Stimulated activated CD8-positive, alpha-beta memory T cell treated with anti-CD3 and anti-CD28 coated beads, Interleukin-7, amount 100 ng/mL, for 1 hour (primary cell): Measurements from ENCODE around the gene FUNDC2.
A peak's percentile ranks its signal among the peaks of the same experiment; 100 is the strongest.

Experiments used
- DNase-seq, 2 donors: peaks; one replicate each; pipeline ENCODE4 v3.0.0-alpha.2; 2020; ENCODE audit warnings: low read depth in 2 of 2

FUNDC2 gene

DNA sequence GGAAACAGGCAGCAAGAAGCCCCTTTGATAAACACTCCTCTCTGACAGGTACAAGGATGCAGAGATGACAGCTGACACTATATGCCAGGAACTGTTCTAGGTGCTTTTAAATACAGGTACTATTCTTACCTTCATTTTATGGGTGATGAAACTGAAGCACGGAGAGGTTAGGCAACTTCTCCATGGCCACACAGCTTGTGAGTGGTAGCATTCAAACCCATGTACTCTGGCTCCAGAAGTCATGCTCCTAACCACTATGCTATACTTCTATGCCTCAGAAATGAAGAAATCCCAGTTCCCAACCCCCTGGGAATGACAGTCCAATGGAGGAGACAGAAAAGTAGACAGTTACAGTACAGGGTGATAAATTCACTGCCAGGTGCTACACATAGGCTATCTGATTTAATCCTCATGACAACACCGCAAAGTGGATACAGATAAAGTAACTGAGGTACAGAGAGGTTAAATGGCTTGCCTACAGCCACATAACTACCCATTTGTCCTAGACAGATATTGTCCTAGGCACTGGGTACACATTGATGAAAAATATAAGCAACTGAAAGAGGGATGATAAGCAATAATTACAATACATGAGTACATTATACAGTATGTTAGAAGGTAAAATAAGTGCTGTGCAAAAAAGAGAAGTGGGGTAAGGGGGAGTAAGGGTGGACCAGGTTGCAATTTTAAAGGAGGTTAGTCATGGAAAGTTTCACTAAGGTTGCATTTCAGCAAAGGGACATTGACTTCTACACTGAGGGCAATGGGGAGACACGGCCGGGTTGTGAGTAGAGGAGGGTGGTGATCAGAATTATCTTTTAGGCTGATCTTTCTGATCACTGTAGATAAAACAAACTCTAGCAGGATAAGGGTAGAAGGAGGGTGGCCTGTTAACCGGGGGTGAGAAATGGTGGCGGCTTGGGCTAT, 2.5 kb upstream of the FUNDC2 start:
- DNase-seq = no peak

DNA sequence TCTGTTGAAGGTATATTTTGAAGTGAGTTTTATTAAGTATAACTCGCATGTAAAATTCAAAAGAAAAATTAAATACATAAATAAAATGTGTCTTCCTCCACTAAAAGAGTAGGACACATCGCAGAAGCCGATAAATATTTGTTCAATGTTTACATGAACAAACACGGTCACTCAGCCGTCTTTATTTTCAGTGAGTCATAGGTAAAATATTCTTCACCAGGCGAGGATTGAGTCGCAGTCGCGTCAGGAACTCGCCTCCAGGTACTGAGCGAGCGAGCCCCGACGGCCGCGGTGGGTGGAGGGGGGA, 271 bp upstream of the FUNDC2 start:
- no peak for DNase-seq

DNA sequence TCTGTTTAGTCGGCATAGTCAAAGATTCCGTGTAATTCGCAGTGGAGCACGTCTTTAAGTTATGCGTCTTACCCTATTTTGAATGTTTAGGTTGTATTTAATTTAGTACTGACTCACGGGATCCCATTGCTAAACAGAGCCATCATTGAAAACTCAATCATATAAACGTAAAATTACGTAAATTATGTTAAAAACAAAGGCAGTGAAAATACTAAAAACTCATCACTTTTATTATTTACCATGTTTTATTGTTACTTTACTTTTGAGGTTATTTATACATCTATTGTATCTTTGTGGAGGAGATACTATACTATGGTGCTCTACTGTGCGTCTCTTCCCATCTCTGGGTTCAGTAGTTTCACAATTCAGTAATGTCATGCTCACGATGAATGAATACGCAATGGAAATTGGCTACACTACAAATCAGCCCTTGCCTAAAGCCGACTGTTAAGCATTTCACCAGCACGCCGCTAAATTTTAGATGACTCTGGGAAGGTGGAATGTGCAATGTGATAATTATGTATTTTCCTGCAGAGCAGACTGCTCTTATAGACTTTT, 944 bp downstream of the FUNDC2 start:
- no peak for DNase-seq

DNA sequence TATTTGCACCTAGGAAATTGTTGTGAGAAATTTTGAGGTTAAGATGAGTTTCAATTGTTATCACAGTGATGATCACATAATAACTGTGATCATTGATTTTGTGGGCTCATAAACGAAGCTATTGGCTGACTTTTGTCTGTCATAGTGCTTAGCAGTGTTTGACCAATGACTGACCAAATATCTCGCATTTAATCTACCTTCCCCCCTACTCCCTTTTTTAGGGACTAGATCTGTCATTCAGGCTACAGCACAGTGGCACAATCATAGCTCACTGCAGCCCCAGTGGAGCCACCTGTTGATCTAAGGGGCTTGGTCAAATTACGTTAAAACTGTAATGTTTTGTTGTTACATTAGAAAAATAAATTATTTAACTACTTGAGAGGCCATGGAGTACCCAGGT, 1.5 kb downstream of the FUNDC2 start:
- DNase-seq = no peak

DNA sequence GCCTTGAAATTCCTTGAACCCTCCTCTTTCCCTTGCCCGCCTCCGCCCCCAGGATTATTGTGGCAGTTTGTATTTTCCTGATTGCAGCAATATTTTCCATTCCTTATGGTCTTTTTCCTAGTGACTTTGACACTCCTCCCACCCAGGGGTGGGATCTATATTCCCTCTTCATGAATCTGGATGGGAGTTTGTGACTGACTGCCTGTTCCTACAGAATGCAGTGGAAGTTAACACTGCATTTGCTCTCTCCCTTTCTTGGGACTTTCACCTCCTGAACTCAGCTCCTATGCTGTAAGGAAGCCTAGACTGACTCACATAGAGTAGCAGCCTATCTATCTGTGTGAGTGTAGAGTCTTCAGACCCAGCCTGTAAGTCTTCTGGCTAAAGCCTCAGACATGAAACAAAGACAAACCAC, 2.2 kb downstream of the FUNDC2 start:
- DNase-seq = no peak

DNA sequence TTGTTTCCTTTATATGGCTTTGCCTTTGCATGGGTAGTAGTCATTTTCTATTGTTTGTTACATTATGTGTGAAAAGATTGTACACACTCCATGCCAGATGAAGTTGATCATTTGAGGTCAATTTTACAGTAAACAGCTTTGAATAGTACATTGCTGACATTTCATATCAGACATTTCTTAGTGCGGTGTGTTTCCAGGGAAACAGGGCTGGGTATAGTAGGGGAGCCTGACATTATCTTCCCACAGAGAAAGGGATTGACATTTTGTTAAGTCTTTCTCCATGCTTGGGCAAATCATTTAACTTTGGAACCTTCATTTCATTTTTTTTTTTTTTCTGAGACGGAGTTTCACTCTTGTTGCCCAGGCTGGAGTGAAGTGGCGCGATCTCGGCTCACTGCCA, 5.0 kb downstream of the FUNDC2 start:
- DNase-seq = no peak

DNA sequence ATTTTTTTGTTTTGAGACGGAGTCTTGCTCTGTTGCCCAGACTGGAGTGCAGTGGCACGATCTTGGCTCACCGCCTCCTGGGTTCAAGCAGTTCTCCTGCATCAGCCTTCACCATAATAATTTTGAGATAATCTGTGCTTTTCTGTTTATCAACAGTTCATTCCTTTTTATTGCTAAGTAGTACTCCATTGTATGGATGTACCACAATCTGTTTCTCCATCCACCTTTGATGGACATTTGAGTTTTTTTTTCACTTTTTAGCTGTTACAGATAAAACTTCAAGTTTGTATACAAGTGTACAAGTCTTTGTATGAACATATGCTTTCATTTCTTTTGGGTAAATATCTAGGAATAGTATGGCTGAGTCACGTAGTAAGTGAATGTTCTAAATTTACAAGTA, 9.0 kb downstream of the FUNDC2 start:
- DNase-seq = no peak

DNA sequence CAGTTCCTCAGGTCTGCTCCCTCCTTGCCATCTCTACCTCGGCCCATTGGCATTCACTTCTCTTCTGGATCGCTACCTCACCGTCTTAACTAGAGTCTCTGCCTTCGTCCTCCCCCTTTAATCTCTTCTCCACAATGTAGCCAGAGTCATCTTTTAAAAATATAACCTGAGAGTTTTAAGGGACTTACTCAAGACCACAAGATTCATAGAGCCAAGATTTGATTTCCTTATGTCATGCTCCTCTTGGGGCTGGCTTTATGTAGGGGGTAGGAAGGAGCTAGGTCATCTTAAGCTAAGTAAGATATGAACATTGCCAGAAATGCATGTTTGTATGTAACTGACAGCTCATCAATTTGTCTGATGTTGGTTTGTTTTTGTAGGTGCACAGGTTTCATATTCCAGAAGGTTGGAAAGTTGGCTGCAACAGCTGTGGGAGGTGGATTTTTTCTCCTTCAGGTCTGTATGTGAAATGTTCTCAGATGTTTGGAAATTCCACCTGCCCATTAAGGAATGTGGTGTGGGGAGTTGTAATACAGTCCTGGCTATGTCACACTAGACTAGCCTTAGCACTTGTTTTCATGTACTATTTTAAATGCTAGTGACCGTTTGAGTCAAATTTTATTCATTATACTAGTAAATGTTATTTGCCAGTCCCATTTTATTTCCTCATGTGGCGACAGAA, 19.6 kb downstream of the FUNDC2 start:
- DNase-seq = no peak

DNA sequence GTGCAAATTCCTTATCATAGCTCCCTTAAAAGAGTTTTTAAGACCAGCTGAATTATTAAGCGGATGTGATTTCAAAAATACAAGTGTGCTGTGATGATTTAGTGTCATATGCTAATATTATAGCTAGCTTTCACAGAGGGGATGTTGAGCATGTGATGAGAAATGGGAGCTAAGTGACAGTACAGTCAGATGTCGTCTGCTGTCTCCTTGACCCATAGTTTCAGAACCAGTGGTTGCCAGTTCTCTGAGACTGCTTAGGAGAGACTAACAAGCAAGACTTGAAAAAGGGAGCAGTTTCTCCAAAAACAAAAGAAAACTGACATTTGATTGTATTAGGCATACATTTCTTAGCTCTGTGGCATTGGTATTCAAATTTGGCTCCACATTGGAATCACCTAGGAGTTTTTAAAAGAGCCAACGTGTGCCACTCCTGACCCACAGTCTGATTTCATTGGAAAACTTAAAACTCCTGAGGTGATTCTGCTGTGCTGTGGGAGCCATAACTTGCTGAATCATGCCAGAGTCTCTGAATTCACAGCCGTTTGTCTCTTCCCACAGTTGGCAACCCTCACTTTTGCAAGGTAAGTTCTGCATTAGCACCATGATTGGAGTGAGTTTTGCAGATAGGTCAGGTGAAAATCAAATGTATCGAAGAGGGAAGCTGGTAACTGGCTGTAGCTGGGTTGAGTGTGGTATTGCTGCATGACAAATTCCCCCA, 20.3 kb downstream of the FUNDC2 start:
- DNase-seq = no peak

DNA sequence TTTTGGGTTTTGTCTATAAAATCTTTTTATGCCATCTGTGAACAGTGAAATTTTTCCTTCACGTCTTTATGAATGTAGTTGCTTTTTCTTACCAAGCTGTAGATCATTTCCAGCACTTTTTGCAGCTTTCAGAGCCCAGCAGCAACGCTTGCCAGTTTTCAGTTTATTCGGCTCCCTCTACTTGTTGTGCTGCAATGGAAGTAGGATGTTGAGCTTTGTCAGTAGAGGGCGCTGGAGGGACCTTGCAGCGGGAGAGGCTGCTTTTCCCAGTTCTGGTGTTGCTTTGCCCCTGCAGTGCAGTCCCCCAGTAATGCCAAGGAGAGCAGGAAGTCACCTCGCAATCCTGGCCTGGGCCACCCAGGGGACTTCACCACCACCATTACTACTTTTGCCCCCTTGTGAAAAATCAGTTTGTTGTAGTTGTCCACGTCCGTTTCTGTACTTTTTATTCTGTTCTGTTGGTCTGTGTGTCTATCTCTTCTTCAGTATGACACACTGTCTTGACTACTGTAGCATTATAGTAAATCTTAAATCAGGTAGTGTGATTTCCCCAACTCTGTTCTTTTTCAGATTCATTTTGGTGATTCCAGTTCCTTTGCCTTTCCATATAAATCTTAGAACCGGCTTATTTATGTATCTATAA, 22.5 kb downstream of the FUNDC2 start:
- no peak for DNase-seq

DNA sequence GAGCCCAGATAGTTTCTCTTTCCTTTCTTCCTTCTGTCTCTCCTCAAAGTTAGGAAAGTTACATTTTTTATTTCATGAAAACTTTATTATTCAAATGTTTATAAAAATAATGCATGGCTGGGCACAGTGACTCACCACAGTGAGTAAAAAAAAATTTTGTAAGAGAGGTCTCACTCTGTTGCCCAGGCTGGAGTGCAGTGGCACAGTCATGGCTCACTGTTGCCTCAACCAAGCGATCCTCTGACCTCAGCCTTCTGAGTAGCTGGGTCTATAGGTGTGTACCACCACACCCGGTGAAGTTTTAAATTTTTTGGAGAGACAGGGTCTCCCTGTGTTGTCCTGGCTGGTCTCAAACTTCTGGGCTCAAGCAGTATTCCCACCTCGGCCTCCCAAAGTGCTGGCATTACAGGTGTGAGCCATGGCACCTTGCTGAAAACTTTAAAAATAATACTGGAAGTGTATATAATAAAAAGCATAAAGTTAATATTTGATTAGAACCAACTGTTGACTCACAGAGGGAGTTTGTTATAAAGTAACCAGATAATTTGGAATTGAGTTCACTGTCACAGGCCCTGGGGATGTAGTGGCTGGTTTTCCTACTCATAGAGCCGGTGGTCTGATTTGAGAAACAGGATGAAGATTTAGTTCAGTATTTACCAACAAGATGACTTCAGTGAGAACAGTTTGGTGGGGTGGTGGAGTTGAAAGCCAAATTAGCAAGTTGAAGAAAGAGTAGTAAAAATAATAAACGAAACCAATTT, 26.3 kb downstream of the FUNDC2 start:
- no peak for DNase-seq

DNA sequence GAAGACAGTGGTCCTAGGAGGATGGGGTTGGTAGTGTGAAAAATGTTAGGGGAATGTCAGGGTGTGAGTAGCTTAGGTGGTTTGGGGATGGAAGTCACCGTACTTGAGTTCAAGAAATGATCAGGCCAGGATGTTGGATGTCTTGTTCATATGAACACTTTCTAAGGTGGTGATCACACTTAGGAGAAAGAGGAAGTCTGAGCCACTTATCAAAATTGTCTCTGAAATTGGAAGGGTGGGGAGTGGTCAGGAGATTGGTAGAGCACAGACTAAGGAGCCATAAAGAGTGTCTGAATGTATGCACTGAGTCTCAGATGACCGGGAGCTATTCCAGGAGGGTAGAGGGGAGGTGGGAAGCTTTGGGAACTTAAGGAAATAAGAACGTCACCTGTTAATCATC, 27.0 kb downstream of the FUNDC2 start:
- DNase-seq = no peak

DNA sequence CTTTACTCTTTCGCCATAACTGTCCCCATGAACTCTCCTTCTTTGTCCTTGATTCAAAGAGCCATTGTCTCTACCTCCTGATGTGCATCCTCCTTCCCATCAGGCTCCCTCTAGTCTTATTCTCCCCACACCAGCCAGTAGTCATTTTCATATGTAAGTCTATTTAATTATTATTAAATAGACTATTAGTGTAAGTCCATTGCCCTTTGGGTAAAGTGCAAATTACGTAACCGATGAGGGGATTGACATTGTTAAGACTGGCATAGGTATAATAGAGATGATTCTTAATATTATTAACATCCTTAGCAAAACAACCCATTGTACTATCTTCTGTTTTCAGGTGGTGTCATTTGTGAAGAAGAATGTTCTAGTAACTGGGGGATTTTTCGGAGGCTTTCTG, 27.6 kb downstream of the FUNDC2 start:
- no peak for DNase-seq

DNA sequence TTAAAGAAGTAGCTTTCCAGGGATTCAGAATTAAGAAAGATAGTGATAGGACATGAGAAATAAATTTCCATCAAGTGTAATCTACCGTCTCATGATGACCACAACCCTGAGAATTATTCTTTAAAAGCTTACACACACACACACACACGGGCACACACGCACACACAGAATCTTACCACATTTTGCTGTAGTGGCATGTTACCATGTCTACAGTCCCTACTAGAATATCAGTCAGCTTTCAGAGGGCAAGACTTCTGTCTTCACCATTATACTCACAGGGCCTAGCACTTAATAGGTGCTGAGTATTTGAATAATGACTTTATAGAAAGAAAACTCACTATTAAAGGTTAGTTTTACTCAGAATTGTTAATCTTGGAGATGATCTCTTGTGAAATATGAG, 28.9 kb downstream of the FUNDC2 start:
- DNase-seq = no peak

DNA sequence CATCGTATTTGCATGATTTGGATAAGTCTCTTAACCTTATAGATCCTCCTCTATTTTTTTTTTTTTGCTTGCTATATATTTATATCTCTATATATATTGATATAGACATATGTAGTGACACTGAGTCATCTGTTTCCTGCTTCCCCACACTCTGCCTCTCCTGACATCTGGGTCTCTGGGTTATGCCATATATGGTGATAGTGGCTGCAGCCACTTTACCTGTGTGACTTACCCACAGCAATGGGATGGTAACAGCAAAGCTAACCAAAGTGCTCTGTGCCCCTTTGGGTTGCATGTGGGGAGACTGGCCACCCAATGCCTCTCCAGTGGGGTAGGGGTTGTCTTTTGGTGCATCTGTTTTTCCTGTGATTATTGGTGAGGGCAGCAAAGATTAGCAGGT, 29.8 kb downstream of the FUNDC2 start:
- no peak for DNase-seq

DNA sequence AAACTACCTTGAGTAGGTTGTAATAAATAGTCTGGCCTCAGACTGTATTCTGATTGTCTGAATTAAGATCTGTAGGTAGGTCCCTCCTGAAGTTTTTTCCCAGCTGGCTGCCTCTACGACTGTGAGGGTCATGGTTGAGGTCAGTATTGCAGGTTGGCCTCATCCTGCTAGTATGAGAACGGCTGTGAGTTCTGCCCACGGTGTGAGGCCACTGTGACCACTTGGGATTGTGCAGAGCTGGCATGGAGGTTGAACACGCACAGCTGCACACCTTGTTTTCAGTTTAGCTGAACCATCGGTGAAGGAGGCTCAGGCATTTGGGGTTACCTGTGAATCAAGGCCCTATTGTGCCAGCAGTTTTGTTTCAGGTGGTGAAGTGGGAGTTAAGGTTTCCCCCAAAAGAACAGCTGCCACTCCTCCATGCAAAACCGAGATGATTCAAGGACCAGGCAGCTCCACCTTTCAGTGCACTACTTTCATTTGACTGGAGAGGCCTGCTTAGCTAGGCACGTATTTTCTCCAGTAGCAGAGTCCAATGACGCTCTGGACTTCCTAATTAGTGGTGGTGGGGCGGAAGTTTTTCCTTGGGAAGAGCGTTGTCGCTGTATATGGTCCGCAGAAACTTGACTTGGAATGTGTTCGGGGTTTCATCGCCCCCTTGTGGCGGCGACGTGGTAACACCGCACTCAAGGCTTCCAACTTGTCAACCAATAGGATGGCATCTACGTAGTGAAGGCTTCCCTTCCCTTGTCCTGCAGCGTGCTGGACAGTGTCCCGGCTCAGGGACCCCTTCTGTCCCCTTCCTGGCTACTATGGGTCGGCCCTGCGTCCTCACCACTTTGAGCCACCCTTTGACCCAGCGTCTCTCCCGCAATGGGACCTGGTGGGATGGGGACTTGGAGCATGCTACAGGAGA, 30.5 kb downstream of the FUNDC2 start:
- peak; percentile 2 to 19 for DNase-seq

DNA sequence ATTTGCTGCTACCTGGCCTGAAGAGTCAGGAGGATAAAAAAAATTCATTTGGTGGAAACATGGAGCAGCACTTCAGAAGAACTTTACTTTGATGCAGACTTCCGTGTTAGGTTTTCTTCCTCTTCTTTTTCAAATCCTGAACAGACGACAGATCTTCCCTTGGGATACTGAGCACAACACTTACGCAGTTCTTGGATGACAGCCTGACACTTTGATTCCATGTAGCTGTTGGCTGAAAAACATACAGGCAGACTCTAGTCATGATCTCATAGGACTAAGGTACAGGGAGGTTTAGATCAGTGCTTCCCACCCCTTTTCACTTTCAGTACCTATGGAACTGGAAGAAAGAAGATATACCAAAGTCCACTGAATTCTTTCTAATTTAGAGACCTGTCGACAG, 35.1 kb downstream of the FUNDC2 start:
- DNase-seq = no peak

DNA sequence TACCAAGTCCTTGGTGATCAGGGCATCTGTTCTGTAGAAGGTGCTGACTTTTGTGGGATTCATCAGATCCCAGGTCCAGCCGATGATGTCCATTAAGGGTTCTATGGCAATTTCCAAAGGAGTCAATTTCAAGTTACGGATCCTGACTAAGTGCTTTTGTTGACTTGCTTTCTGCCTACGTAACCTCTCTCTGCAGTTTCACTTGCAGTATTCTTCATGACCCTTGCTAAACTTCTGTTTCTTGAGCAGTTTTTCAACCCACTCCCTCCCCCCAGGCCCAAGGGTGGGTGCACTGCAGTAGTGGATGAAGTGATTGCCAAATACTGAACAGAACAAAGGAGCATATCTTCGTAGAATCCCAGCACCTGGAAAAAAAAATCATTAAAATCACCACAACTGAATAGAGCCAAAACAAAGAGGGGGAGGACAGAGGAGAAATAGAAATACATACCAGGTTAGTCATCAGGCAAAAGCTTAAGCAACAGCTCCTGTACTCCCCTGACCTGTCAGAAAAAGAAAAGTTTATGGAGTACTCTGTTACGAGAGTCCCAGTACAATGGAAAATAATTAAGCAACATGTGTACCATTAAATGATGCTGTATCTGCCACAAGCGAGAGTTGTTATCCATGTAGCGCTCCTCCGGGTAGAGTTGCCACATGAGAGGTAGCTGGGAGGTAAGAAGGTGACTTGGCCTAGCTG, 38.5 kb downstream of the FUNDC2 start:
- DNase-seq = no peak

DNA sequence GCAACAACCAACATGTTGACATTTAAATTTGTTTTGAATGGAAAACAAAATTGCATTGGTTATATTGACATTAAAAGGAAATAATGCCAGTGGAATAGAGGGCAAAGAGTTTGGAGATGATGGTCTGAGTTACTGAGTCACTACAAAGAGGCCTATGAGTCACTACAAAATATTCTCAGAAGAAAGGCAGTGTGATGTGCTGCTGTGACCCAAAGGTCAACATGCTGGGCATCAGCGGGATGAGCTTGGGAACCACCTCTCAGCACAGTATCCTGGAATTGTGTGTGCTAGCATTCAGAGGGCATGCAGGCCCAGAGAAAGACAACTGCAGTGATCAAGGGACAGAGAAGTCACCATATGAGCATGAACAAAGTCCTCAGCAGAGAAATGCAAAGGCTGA, 41.5 kb downstream of the FUNDC2 start:
- DNase-seq = no peak

DNA sequence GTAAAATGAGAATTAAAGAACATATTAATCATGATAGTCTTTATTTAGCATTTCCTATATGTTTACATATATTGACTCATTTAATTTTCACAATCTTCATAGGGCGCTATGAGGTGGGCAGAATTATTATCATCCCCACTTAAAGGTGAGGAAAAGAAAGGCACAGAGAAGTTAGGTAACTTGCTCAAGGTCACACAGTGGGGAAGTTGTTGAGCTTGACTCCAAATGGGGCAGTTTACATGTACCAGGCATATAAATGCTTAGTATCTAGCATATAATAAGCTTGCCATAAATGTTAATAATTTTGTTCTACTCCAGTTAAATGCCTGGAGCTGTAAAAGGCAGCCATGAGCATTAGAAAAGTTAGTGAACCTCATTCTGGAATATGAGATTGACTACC, 42.8 kb downstream of the FUNDC2 start:
- DNase-seq = no peak
